ENCODE data around the gene GABRG3.
"Not testable (repeated sequence)": the region's sequence is repeated elsewhere in the genome, so short reads cannot be mapped to it uniquely, and the experiment has no call there.

GRCh38 chr15:27003003-27003402 is 32.0 kb downstream of the GABRG3 start:
- not testable (repeated sequence) for TF ChIP-seq POLR2AphosphoS5, CTCF, EP300, POLR2A (IDR thresholded peaks at IDR 0.05)
